Fibroblast of skin of abdomen (primary cell): ENCODE measurements around the gene LGALS7.

ENCODE experiments used
- DNase-seq: peaks from one replicate; pipeline ENCODE4 v3.0.0-alpha.2; 2013

LGALS7 gene

DNA sequence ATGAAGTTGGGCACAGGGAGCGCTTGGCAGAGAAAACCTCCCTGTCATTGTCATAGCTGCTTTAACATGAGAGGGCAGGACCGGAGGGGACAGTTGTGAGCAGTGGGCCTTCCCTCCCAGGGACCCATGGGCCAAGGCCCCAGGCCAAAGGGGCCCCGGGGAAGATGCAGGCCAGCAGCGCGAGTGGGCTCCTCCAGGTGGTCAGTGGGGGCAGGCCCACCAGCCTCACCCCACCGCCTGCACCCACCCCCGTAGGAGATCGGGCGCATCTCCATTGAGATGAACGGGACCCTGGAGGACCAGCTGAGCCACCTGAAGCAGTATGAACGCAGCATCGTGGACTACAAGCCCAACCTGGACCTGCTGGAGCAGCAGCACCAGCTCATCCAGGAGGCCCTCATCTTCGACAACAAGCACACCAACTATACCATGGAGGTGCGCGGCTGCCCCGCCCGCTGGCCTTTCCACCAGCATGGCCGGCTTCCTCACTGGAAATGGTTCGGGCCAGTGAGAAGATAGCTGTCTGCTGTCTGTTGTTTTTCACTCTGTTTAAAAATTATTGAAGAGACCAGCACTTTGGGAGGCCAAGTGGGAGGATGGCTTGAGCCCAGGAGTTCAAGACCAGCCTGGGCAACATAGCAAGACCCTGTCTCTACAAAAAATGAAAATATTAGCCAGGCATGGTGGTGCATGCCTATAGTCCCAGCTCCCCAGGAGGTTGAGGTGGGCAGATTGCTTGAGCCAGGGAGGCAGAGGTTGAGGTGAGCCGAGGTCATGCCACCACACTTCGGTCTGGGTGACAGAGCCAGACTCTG is 47.6 kb downstream of the LGALS7 start:
- DNase-seq = no peak

DNA sequence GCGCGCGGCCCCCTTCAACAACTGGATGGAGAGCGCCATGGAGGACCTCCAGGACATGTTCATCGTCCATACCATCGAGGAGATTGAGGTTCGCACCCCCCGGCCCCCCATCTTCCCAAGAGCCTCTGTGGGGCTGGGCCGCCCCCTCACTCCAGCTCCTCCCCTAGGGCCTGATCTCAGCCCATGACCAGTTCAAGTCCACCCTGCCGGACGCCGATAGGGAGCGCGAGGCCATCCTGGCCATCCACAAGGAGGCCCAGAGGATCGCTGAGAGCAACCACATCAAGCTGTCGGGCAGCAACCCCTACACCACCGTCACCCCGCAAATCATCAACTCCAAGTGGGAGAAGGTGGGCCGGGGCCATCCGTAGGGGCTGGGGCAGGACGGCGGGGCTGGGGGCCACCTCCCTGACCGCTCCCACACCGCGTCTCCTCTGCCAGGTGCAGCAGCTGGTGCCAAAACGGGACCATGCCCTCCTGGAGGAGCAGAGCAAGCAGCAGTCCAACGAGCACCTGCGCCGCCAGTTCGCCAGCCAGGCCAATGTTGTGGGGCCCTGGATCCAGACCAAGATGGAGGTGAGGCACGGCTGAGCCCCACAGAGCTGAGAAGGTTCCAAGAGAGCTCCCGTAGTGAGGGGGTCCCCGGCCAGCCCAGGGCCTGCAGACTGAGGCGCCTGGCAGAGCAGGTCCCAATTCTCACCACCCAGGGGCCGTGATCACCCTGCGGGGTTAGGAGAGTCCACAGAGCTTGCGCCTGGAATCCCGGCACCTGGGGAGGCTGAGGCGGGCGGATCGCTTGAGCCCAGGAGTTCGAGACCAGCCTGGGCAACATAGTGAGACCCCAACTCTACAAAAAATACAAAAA is 49.1 kb downstream of the LGALS7 start:
- DNase-seq = no peak

DNA sequence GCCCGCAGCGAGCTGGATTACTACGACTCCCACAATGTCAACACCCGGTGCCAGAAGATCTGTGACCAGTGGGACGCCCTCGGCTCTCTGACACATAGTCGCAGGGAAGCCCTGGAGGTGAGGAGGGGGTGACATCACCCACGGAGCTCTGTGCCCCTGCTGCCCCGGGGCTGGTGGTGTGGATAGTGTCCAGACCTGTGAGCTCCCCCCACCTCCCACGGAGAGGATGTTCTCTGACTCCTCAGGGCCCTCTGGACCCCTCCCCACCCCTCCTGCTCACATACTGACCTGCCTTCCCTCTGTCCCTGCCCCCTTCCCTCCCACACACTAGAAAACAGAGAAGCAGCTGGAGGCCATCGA is 49.7 kb downstream of the LGALS7 start:
- no peak for DNase-seq

DNA sequence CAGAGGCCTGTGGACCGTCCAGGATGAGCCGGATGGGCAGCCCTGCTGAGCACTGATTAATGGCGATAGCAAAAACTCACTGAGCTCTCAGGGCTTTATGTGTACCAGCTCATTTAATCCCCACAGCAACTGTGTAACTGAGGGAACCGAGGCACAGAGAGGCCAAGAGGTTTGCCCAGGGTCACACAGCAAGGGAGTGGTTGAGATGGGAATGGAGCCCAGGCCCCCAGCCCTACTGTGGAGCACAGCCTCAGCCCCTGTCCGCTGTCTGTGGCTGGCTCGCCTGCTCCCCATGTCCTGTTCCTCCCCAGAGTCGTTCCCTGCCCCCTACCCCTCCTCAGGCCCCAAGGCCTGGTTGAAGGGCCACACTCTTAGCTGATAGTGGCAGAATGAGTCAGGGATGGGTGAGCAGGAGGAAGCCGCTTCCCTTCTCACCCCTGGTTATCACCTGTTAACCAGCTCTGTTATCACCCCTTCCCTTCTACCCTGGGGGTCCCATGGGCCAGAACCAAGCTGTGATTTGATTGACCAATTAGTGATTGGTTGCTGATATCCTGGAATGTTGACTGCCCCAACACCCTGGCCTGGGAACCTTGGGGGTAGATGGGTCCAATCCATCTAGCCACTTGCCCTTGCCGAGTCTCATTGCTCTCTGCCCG is 50.2 kb downstream of the LGALS7 start:
- no peak for DNase-seq

DNA sequence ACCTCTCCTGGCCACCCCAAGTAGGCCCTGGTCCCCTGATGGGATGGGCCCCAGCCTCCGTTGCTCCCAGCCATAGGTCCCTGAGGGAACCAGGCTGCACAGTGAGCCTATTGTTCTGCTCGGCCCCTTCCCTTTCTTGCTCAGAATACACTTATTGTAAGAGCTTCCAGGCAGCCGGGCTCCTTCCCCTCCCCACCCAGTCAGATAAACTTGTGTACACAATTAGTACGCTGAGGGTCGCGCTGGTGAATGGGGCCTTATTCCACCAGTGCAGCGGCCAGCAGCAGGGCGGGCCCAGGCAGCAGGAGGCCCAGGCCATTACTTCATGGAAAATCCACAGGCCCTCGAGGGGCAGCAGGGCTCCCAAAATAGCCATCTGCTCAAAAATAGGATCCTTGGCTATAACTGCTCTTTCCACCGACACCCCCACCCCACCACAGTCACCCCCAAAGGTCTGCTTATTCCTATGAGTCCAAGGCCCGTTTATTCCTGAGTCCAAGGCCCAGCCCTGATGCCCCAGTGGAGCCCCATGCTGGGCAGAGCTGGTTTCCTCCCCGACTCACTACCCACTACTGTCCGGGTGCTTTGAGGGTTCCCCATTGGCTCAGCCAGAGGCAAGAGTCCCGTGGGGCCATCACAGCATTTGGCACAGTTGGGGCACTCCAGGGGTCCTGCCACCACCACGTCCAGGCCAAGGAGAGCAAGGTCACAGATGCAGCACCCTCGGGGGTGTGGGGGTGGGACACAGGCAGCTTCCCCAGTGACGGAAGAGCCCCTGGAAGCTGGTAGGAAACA is 51.1 kb downstream of the LGALS7 start:
- no peak for DNase-seq

DNA sequence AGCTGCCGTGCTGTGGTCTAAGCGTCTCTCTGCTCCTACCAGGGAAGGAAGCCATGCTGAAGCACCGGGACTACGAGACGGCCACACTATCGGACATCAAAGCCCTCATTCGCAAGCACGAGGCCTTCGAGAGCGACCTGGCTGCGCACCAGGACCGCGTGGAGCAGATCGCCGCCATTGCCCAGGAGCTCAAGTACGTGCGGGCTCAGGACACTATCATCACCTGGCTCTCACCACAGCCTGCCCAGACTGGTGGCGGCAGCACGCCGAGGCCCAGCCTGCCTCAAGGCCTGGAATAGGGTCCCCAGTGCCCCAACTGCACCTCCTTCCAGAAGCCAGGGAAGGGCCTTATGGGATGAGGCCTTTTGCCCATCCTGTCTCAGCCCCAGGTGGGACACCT is 51.8 kb downstream of the LGALS7 start:
- no peak for DNase-seq
